HG03439 (cell line): ENCODE data around the gene ZNF611.
"Not testable (repeated sequence)": the region's sequence is repeated elsewhere in the genome, so short reads cannot be mapped to it uniquely, and the experiment has no call there.

Experiments
- ATAC-seq: cut with Tn5 transposase; IDR thresholded peaks from one replicate; pipeline ENCODE4 v1.9.1; 2021; ENCODE audit warnings: mild to moderate bottlenecking, moderate library complexity; ENCODE audit not compliant: unreplicated experiment

ZNF611 gene

DNA sequence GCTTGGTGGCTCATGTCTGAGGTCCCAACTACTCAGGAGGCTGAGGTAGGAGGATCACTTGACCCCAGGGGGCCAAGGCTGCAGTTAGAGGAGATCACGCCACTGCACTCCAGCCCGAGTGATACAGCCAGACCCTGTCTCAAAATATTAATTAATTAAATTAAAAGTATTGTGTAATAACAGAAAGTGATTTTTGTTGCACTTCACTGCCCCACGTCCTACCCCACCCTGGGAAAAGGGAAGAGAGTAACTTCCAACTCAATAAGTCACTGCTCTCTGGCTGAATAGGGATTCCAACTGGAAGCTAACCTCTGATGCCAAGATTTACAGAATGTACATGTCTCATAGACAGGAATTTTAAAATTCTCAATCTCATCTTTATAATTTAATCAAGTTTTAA is 47.2 kb downstream of the ZNF611 start:
- ATAC-seq, result no peak

DNA sequence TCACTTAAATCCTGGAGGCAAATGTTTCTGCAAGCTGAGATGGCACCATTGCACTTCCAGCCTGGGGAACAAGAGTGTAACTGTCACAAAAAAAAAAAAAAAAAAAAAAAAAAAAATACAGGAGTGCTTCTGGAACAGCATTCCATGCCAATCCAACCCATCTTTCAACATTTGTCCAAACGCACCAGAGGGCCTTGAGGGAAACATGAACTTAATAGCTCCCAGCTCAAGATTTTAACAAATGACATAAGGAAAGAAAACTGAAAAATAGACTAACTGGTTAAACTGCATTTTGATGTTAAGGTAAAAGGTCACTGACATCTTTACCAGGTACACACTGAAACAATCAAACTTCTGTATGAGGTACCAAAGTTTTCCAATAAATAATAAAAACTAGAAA is 49.0 kb downstream of the ZNF611 start:
- ATAC-seq, result no peak

DNA sequence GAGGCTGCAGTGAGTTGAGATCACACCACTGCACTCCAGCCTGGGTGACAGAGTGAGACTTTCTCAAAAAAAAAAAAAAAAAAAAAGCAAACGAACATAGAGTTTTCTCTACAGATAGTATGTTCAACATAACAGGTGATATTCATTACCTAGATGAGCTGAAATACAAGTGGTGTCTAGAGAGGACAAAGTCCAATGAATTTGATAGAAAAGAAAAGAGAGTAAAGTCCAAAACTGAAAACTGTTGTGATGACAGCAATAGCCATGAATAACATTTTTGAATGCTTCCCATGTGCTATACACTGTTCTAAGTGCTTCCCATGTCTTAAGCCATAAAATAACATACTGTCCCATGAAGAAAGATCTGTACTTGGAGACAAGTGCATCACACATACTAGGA is 53.6 kb downstream of the ZNF611 start:
- ATAC-seq, result not testable (repeated sequence)

DNA sequence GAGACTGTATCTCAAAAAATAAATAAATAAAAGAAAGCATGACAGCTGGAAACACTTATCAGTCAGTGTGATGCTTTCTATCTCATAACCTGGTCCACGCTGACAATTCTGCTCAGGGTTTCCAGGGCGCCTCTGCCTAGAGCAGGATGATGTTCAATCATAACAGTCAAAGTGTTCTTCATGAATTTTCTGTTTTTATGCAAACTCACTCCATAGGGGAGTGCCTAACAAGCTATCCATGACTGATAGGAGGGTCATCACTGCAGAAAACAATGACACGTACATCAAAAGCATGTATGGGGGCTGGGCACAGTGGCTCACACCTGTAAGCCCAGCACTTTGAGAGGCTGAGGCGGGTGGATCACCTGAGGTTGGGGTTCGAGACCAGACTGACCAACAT is 55.2 kb downstream of the ZNF611 start:
- ATAC-seq, result no peak

DNA sequence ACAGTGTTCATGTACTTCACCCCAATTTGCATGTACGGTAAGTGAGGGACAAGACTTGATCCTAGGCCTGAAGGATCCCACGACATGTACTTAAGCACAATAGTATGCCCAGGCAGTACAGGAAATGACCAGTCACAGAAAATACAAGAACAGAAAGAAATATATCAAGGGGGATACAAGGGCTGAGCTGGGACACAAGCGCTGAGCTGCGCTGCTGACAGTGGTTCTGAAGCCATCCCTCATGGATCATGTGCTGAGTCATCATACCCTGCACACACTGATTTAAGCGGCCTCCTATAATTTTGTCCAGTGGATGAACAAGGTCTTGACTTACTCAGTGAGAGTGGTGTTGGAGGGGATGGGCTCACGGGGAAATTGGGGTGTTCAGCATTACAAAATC is 59.6 kb downstream of the ZNF611 start:
- ATAC-seq, result not testable (repeated sequence)

DNA sequence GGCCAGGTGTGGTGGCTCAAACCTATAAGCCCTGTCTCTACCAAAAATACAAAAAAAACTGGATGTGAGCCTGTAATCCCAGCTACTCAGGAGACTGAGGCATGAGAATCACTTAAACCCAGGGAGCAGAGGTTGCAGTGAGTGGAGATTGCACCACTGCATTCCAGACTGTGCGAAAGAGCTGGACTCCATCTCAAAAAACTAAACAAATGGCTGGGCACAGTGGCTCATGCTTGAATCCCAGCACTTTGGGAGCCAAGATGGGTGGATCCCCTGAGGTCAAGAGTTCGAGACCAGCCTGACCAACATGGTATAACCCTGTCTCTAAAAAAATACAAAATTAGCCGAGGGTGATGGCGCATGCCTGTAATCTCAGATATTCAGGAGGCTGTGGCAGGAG is 61.8 kb downstream of the ZNF611 start:
- no peak for ATAC-seq

DNA sequence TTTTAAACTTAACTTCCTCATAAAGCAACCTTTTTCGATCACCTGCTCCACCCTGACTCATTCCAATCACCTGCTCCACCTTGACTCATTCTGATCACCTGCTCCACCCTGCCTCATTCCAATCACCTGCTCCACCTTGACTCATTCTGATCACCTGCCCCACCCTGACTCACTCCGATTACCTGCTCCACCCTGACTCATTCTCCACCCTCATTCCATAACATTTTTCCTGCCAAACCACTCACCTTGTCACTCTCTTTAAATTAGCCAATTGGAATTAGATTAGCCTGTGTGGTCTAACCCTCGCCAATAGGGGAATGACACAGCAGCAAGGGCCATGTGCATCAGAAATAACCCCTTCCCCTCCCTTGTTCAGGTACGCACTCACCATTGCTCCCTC is 64.8 kb downstream of the ZNF611 start:
- ATAC-seq, result no peak

DNA sequence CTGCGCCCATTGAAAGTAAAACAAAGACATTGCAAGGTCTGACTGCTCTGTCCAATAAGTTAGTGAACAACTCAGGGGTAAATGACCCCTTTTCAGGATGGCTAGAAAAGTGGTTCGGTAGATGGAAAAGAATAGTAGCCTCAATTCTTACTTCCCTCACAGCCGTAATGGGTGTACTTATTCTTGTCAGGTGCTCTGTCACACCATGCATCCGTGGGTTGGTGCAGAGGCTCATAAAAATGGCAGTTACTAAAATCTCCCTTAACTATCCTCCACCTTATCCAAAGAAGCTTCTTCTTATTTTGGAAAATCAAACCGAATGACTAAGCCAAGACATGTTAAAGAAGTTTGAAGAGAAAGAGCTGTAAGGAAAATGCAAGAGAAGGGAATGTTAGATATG is 65.3 kb downstream of the ZNF611 start:
- no peak for ATAC-seq

DNA sequence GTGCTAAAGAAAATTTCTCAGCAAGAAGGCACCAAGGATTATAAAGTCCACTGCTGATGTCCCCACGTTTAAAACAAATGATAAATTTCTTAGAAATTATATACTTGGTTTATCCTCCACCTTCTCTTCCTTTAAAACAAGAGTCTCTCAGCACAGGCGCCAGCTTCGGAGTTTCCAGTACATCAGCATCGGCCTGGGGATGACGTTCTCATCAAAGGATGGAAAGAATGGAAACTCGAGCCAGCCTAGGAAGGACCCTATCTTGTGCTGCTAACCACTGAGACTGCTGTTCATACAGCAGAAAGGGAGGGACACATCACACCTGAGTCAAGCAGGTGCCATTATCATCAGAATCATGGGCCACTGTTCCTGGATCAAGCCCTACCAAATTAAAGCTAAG is 66.9 kb downstream of the ZNF611 start:
- no peak for ATAC-seq

DNA sequence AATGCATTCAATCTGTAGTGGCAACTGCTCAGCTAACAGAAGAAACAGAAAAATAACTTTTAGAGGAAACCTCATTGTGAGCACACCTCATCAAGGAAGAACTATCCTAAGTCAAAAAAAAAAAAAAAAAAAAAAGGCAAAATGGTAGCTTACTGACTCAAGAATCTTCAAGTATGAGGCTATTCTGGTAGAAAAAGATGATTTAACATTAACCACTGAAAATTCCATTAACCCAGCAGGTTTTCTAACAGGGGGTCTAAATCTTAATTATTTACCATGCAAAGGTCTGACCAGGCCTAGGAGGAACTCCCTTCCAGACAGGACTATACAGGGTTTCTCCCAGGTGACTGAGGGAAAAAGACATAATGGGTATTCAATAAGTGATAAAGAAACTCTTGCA is 68.3 kb downstream of the ZNF611 start:
- ATAC-seq, result no peak

DNA sequence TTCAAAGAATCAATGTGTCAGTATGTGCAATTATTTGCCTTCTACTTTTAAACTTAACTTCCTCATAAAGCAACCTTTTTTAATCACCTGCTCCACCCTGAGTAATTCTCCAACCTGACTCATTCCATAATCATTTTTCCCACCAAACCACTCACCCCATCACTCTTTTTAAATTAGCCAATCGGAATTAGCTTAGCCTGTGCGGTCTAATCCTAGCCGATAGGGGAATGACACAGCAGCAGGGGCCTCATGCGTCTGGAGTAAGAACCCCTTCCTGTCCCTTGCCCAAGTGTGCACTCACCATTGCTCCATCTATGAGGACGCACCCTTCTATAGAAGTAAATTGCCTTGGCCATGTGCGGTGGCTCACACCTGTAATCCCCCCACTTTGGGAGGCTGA is 69.3 kb downstream of the ZNF611 start:
- no peak for ATAC-seq

DNA sequence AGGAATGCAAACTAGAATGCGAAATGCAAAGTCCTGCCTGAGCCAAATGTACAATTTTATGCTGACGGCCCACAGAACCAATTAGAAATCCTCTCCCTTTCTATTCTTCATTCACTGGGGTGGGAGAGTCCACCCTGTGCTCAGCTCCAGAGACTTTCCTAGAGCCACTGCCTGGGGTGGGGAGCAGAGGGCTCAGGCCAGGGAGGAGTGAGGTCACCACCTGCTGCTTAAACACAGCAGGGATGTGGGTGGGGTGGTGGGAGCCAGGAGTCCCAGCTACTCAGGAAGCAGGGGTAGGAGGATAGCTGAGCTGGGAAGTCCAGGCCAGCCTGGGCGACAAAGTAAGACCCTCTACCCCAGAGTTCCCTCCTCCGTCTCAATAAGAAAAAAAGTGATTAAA is 69.8 kb downstream of the ZNF611 start:
- no peak for ATAC-seq

DNA sequence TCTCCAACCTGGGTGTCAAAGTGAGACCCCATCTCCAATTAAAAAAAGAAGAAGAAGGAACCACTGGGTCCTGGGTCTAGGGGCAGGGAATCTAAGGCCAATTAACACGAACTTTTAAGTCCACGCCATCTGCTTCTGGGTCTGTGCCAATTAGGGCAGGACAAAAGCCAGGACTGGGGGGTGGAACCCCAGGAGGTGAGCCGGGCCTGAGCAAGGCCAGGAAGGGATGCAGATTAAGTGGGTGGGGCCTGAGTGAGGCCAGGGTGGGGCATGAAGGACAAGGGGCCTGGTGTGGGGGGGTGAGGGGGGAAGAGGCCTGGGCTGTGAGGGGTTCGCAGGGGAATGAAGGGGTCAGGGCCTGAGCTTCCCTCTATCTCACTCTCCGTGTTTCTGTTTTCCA is 70.4 kb downstream of the ZNF611 start:
- no peak for ATAC-seq

DNA sequence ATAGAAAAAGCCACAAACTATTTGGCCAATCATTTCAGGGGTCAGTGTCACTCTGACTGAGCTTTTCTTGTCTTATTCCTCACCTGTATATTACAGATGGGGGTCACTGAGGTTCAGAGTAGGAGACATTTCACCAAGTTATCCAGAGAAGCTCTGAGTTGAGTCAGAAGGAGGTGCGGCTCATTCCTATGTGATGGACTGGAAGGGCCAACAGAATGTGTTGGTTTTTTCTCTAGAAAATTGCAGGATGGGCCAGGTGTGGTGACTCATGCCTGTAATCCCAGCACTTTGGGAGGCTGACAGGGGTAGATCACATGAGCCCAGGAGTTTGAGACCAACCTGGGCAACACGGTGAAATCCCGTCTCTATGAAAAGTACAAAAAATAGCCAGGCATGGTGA is 72.2 kb downstream of the ZNF611 start:
- no peak for ATAC-seq

DNA sequence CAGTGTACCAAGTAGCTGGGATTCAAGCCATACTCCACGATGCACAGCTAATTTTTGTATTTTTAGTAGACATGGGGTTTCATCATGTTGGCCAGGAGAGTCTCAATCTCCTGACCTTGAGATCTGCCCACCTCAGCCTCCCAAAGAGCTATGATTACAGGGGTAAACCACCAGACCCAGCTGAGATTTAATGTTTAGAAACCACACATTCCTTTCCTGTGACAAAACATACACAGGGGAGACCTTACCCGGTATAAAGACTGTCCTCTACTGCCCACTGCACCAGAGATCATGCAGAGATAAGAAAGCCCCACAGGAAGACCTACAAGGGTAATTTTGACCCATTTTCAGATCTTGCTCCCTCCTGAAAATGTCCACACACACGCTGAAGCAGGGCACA is 73.9 kb downstream of the ZNF611 start:
- no peak for ATAC-seq

DNA sequence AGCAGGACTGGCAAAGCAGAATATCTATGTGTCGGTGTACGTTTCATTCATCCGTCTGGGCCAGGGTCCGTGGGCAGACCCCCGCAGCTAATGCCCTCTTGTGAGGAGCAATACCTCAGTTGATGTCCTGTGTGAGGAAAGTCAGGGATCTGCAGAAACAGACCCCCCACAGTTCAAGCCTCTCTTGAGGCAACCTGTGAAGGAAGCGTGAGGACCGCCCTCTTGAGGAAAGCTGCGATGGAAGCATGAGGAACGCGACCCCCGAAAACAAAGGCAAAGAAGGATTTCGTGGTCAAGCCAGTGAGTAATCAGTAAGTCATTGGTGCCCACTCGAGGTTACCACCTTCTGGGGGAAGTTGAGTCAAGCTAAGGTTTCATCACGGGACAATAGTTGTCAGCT is 75.8 kb downstream of the ZNF611 start:
- no peak for ATAC-seq

DNA sequence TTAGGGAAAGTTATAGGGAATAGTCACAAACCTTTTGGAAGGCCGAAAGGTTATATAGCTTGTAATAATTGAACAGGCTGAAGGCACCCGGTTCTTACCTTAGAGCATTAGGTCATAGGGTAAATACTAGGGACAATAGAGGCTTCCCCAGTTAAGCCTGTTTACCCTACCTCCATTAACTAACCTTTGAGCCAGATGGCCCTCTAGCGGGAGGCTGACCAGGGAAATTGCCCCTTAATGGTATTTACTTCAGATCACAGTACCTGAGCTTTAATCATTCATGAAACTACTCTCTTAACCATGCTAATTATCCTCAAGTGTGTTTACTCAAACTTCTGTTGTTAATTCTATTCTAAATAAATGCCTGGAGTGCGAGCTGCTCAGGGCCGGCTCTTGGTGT is 76.2 kb downstream of the ZNF611 start:
- ATAC-seq, result no peak

DNA sequence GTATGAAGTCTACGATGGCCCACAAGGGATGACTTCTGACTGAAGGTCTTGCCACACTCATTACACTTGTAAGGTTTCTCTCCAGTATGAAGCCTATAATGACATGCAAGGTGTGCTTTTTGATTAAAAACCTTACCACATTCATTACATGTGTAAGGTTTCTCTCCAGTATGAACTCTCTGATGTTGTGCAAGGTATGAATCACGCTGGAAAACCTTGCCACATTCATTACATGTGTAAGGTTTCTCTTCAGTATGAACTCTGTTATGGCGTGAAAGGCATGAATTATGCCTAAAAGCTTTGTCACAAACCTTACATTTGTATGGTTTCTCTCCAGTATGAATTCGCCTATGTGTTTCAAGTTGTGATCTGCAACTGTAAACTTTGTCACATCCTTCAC is 81.7 kb downstream of the ZNF611 start:
- no peak for ATAC-seq
